Measurements from ENCODE around the gene ZNF26. TPM values are rescaled to one million over a fixed set of nuclear protein-coding genes. Genes with fewer than 3 reads are reported as not detected.

The ZNF26 gene
- total and polyA plus RNA-seq, 10 of the 15 experiments (the other 5 are each of a cell fraction or from before 2014, with no cell fraction given), result 1.00 to 17.1 (median 10.5) TPM

- no peak for TF ChIP-seq SP1 (IDR thresholded peaks at IDR 0.05; ENCODE audit: low read depth, low read length)
- TF ChIP-seq NR2F1 (conservative IDR thresholded peaks at IDR 0.05), result no peak
- TF ChIP-seq ZBTB40 (IDR thresholded peaks at IDR 0.05; ENCODE audit: borderline replicate concordance), result no peak
- no peak for TF ChIP-seq ETV6 (conservative IDR thresholded peaks at IDR 0.05 in 1 of 2, IDR thresholded peaks at IDR 0.05 in 1 of 2; ENCODE audit: borderline replicate concordance in 1 of 2, low read depth in 1 of 2)
- TF ChIP-seq HDGF (IDR thresholded peaks at IDR 0.05), result no peak
Observed at GRCh38 chr12:132941336-132941954, 44.7 kb upstream of the ZNF26 start (continued).

- no peak overlapping the region for H3K27ac ChIP-seq (ENCODE audit: control insufficient read depth, insufficient read depth)
- ChIA-PET RAD21 (ENCODE audit: unreplicated experiment) (no interaction called here), SMC1A (ENCODE audit: uncharacterized antibody, unreplicated experiment) (no interaction called here), CTCF (no interaction called here), POLR2A (no interaction called here)
- TF ChIP-seq DPF2 (IDR thresholded peaks at IDR 0.05) (no peak), CBX5 (IDR thresholded peaks at IDR 0.05; ENCODE audit: low read depth) (no peak), RBBP5 (conservative IDR thresholded peaks at IDR 0.05) (no peak)
- H3K4me1 ChIP-seq (ENCODE audit: control insufficient read depth, insufficient read depth, low read length), result no peaks in the 10 kb centered on the region
- H3K36me3 ChIP-seq (ENCODE audit: control insufficient read depth in 2 of 2, insufficient read depth in 2 of 2, low read length in 1 of 2), result peaks cover 2 to 14% of the 10 kb centered on the region in 2 experiments; a peak in 3 of 4 replicates
- BruUV-seq (replicated peaks), result no TSS peak
- H3K27me3 ChIP-seq (replicated peaks in 1 of 2; ENCODE audit: control insufficient read depth in 2 of 2, insufficient read depth in 2 of 2, low read length in 1 of 2), result no peaks in the 10 kb centered on the region
- no peak overlapping the region for H3K4me2 ChIP-seq (ENCODE audit: control insufficient read depth, insufficient read depth)
- in situ Hi-C loops (cut with MboI), result no loop called here
- DNase-seq (ENCODE audit: low read depth, low spot score), result no peak
- FAIRE-seq, result no peak
- no peak overlapping the region for H3K9ac ChIP-seq (ENCODE audit: control insufficient read depth, insufficient read depth, low read length)
- H3K9me3 ChIP-seq (replicated peaks; ENCODE audit: control insufficient read depth, insufficient read depth, low read length), result peaks cover 38% of the 10 kb centered on the region; the same call in 2 of the 3 replicates
- ATAC-seq, result no peak
- no peak overlapping the region for H2AFZ ChIP-seq (ENCODE audit: control insufficient read depth, low read depth, low read length)
- 96% methylated on average over 13 of the region's 13 CpGs for WGBS (ENCODE audit: insufficient coverage, insufficient replicate concordance, low lambda C conversion rate, missing lambda C conversion rate)
- intact Hi-C loops (cut with micrococcal nuclease; ENCODE audit: unreplicated experiment), result no loop called here
- no peaks in the 10 kb centered on the region for H3K79me2 ChIP-seq (ENCODE audit: control insufficient read depth, insufficient read depth, low read length)
- no peak overlapping the region for H3K4me3 ChIP-seq
- no peaks in the 10 kb centered on the region for H4K20me1 ChIP-seq (ENCODE audit: control insufficient read depth, insufficient read depth)
Observed at GRCh38 chr12:132942611-132943010, 43.6 kb upstream of the ZNF26 start.
